A673 (cell line): ENCODE data around the gene KIAA0825.

ENCODE experiments used
- EZH2 ChIP-seq: fragments of 200-600 bp; sonication (generic); IDR thresholded peaks from 2 replicates; pipeline ENCODE4 v1.6.1; 2017; ENCODE audit warnings: borderline replicate concordance, low read depth, mild to moderate bottlenecking, mixed read lengths, antibody characterized with exemption, low read length; ENCODE audit not compliant: poor library complexity, severe bottlenecking
- TF ChIP-seq, protein P1 (sequence below): fragments of 300-800, 200-600 bp; sonication (generic); conservative IDR thresholded peaks from 2 replicates; pipeline ENCODE4 v1.5.1; 2017; ENCODE audit warnings: low read depth, mild to moderate bottlenecking, antibody characterized with exemption, low read length, moderate library complexity, mixed read lengths

DNA sequence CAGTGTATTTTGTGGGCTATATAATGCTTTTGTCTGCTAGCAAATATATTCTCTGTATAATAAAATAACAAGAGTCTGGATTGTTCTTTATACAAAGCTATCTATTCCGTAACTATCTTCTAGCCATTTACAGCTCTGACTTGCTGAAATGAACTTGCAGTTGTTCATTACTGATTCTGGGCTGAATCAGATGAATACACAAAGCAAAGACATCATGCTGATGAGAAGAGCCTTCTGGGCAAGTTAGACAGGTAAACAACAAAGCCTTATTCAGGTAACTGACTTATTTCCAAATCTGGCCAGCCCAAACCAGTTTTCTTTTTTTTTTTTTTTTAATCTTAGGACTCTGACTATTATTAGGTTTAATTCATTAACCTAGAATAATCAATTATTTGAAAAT, 255.5 kb downstream of the KIAA0825 start:
- TF ChIP-seq, protein P1, sequence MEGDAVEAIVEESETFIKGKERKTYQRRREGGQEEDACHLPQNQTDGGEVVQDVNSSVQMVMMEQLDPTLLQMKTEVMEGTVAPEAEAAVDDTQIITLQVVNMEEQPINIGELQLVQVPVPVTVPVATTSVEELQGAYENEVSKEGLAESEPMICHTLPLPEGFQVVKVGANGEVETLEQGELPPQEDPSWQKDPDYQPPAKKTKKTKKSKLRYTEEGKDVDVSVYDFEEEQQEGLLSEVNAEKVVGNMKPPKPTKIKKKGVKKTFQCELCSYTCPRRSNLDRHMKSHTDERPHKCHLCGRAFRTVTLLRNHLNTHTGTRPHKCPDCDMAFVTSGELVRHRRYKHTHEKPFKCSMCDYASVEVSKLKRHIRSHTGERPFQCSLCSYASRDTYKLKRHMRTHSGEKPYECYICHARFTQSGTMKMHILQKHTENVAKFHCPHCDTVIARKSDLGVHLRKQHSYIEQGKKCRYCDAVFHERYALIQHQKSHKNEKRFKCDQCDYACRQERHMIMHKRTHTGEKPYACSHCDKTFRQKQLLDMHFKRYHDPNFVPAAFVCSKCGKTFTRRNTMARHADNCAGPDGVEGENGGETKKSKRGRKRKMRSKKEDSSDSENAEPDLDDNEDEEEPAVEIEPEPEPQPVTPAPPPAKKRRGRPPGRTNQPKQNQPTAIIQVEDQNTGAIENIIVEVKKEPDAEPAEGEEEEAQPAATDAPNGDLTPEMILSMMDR: no peak
- TF ChIP-seq EZH2: no peak
